Breast epithelium (tissue), 3 donors: ENCODE results near the gene BCAN.

Source experiments
- CTCF ChIP-seq, 3 donors: fragments of 450-650 bp; IDR thresholded peaks; one replicate each; pipeline ENCODE4 v1.5.1; 2016 to 2017; ENCODE audit warnings: antibody characterized with exemption in 3 of 3, mild to moderate bottlenecking in 3 of 3, moderate library complexity in 3 of 3
- POLR2A ChIP-seq: fragments of 450-650 bp; IDR thresholded peaks from one replicate; pipeline ENCODE4 v1.6.1; 2016; ENCODE audit warnings: antibody characterized with exemption, mild to moderate bottlenecking, moderate library complexity

GRCh38 chr1:156615946-156616345 is 26.0 kb upstream of the BCAN start:
- TF ChIP-seq CTCF (IDR thresholded peaks at IDR 0.05): no peak
- TF ChIP-seq POLR2A: no peak
